COLO668 (cell line): ENCODE results near the gene TECPR2.
"Not testable (repeated sequence)": the region's sequence is repeated elsewhere in the genome, so short reads cannot be mapped to it uniquely, and the experiment has no call there.

Experiments used
- DNase-seq: peaks from one replicate; lab custom pipeline; 2025; ENCODE audit not compliant: unreplicated experiment; lab: John Stamatoyannopoulos, UW

The TECPR2 gene

DNA sequence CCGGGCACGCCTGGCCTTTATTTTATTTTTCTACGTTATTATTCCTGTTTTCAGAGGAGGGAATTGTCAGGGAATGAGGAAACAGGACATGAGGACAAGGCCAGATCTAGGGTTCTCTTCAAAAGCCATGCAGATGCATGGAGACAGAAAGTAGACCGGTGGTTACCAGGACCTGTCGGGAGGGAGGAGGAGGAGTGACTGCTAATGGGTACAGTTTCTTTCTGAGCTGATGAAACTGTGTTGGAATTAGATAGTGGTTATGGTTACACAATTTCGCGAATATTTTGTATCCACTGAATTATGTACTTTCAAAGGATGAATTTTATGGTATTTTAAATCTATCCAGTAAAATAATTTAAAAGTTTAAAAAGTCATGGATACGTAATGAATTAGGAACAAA, 31.9 kb upstream of the TECPR2 start:
- DNase-seq, result no peak

DNA sequence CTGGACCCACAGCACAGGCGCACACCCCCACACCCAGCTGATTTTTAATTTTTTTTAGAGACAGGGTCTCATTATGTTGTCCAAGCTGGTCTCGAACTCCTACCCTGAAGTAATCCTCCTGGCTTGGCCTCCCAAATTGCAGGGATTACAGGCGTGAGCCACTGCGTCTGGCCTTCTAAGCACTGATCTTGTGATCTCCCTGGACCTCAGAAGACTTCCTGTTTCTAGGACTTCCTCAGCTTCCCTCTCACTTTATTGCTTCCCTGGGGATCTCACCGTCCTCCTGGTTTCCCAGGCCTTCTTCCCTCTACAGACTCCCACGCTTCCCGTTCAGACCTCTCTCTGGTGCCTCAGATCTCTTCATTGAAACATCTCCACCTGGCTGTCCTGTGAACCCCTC, 29.4 kb upstream of the TECPR2 start:
- DNase-seq, result no peak

DNA sequence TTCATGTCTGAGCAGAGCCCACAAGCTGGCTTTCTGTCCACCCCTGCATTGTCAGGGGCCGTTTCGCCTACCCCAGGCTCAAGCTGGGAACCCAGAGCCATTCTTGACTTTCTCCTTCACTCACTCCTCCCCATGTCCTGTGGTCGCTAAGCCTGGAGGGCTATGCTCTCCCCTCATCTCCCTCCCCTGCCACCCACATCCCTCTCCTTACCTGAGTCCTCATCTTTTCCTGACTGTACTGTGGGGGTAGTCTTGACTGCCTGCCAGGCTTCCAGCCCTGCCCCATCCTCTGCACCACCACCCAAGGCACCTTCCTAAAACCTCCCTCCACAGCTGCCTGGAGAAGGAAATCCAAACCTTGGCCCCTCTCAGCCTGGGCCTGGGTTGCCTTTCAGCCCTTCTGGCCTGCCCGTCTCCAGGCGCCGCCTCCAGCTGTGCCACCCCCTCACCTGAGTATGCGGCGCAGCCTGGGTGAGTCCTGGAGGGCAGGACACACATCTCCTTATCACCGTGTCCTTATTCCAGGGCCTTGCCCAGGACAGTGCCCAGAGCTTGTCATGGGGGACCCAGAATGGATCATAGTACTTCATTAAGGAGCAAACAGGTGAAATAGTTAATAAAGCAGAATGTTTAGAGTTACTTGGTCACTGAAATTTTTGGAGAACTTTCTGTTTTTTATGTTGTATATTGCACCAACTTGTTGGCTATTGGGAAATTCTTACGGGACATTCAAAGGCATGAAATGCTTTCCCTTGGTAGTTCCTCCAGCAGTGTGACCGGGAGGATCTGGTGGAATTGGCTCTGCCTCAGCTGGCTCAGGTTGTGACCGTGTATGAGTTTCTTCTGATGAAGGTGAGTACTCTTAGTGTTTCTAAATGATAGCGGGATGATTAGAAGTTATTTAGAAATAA, 28.7 kb upstream of the TECPR2 start:
- no peak for DNase-seq

DNA sequence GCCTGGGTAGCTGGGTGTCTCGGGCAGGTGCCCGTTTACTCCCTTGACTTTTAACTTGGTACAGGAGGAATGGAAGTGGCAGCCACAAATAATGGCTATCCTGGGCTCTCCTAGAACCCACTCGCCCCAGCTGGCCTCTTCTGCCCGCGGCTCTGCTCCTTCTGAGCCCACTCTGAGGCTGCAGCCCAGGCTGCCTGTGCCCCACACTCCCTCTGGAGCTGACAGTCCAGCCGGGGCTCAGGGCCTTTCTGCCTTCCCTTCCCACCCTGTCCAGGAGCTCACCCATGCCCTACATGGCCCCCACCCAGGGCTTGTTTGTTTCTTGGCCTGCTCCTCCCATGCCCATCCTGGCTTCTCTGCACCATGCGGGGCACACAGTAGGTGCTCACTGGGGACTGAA, 27.6 kb upstream of the TECPR2 start:
- DNase-seq, result no peak

- no peak for DNase-seq
Measured at GRCh38 chr14:102338724-102339123, 24.0 kb upstream of the TECPR2 start.

GRCh38 chr14:102341566-102341965, 21.2 kb upstream of the TECPR2 start:
- no peak for DNase-seq

GRCh38 chr14:102342238-102342637, 20.5 kb upstream of the TECPR2 start:
- DNase-seq, result no peak

GRCh38 chr14:102344084-102344483, 18.7 kb upstream of the TECPR2 start:
- DNase-seq, result no peak

DNA sequence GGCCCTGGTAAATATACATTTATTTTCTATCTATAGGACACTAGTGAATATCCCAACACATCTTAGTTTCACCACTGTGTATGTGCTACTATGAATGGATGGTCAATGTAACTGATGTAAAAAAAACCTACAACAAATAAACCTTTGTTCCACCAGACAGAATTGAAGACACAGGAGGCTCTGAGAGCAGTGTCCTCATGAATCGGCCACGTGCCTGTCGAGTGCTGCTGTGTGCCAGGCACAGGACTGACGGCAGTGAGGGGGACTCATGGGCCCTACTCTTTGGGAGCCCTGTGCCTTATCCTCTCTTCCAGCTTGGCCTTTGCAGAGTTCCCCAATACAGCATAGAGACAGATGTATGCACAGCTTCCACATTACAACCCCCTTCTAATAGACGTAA, 18.3 kb upstream of the TECPR2 start:
- no peak for DNase-seq

GRCh38 chr14:102345232-102345631, 17.5 kb upstream of the TECPR2 start:
- DNase-seq, result no peak

DNA sequence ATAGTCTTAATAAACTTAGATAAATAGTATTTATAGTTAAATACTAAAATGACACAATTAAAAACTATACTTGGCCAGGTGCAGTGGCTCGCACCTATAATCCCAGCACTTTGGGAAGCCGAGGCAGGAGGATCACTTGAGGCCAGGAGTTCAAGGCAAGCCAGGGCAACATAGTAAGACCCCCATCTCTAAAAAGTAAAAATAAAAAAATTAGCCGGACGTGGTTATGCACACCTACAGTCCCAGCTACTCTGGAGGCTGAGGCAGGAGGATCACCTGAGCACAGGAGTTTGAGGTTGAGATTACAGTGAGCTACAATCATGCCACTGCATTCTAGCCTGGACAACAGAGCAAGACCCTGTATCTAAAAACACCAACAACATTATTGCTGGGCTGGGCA, 16.1 kb upstream of the TECPR2 start:
- DNase-seq, result no peak

DNA sequence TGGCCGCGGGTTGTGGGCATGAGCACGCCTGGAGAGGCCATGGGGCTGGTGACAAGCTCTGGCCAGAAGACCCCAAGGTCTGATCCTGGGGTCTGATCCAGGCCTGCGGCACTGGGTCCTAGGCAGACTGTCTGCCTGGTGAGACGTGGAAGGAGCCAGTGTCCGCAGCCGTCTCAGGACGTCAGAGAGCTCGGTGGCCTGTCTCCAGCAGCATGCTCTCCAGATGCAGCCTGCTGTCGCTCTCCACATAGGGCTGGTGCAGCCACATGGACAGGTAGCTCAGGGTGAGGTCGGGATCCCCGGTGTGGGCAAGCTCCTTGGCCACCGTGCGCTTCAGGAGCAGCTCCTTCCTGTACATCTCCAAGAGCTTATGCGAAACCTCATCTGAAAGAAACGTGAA, 14.4 kb upstream of the TECPR2 start:
- DNase-seq, result no peak

- no peak for DNase-seq
Measured at GRCh38 chr14:102351023-102351422, 11.7 kb upstream of the TECPR2 start.

- DNase-seq, result not testable (repeated sequence)
Measured at GRCh38 chr14:102351593-102351992, 11.1 kb upstream of the TECPR2 start.

- no peak for DNase-seq
Measured at GRCh38 chr14:102352213-102352612, 10.5 kb upstream of the TECPR2 start.

- DNase-seq, result no peak
Measured at GRCh38 chr14:102353126-102353619, 9.6 kb upstream of the TECPR2 start.

DNA sequence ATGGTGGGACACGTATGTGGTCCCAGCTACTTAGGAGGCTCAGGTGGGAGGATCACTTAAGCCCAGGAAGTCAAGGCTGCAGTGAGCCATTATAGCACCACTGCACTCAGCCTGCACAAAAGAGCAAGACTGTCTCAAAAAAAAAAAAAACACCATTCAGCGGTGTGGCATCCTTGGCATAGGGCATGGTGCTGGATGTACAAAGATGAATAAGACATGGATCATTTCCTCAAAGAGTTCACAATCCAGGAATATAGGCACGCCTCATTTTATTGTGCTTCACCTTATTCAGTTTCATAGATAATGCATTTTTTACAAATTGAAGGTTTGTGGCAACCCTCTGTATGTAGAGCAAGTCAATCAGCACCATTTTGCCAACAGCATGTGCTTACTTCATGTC, 6.5 kb upstream of the TECPR2 start:
- DNase-seq, result no peak

DNA sequence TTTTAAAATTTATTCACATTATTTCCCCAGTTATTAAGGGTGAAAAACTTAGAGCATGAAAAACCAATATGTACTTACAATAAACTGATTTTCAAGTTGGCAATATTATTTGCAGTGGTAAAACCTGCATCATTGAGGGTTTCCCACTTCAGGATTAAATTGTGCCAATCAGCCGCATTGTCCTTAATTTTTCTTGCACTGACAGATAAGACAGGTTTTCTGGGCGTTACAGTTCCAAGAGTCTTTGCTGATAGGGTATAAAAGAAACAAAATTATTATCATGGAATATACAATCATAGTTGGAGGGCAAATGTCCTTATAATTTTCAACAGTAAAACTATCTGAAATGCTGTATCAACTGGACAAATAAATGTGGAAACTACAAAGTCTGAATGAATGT, 3.4 kb upstream of the TECPR2 start:
- no peak for DNase-seq

- no peak for DNase-seq
Measured at GRCh38 chr14:102360388-102360787, 2.4 kb upstream of the TECPR2 start.

- no peak for DNase-seq
Measured at GRCh38 chr14:102362084-102362483, 657 bp upstream of the TECPR2 start.

GRCh38 chr14:102363182-102363943, 622 bp downstream of the TECPR2 start:
- DNase-seq, result peak; percentile 68

DNA sequence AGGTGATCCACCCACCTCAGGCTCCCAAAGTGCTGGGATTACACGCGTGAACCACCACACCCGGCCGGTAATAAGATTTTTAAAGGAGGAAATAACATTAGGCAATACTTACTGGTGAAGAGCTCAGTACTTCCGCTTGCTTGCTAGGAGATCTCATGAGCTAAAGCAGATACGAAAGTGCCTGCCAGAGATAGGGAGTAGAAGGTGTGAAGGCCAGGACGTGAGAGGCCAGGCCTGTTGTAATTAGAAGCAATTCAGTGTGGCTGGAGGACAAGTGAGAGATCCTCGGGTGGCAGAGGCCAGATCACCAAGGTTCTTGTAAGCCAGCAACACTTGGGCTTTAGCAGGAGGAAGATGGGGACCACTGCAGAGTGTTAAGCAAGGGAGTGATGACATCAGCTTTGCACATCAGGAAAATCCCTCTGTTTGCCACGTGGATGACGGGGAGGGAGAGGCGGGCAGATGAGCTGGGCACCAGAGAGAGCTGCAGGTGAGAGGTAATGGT, 7.6 kb downstream of the TECPR2 start:
- DNase-seq, result no peak
